Heart right ventricle (tissue), 16 donors: Measurements from ENCODE around the gene COL23A1. TPM values are rescaled to one million over a fixed set of nuclear protein-coding genes. Genes with fewer than 3 reads are reported as not detected.

Source experiments
- ATAC-seq, 8 donors: fragments of 200-7000 bp; cut with Tn5 transposase; one replicate each; pipeline ENCODE4 v1.9.1; 2020; ENCODE audit warnings: mild to moderate bottlenecking in 8 of 8, moderate library complexity in 8 of 8, moderate number of reproducible peaks in 1 of 8
- DNase-seq, 2 donors: peaks; one replicate each; pipeline ENCODE4 v3.0.0-alpha.2; 2020
- H3K27ac ChIP-seq, 10 donors: fragments of 200-600 bp; sonication (generic) in 2 of 10; one replicate each; pipeline versions ENCODE4 v1.5.0 to v1.8.0; 2020 to 2022; ENCODE audit warnings: mild to moderate bottlenecking in 3 of 10
- H3K27me3 ChIP-seq, 7 donors: fragments of 200-600 bp; one replicate each; pipeline ENCODE4 v1.8.0; 2021 to 2022; ENCODE audit warnings: mild to moderate bottlenecking in 2 of 7
- H3K36me3 ChIP-seq, 9 donors: fragments of 200-600 bp; sonication (generic) in 1 of 9; one replicate each; pipeline versions ENCODE4 v1.5.0 to v1.8.0; 2020 to 2022; ENCODE audit warnings: mild to moderate bottlenecking in 2 of 9
- H3K4me1 ChIP-seq, 9 donors: fragments of 200-600 bp; sonication (generic) in 1 of 9; one replicate each; pipeline versions ENCODE4 v1.5.0 to v1.8.0; 2020 to 2022; ENCODE audit warnings: mild to moderate bottlenecking in 4 of 9
- H3K4me3 ChIP-seq, 10 donors: fragments of 200-600 bp; sonication (generic) in 2 of 10; one replicate each; pipeline versions ENCODE4 v1.5.0 to v1.8.0; 2020 to 2022; ENCODE audit warnings: mild to moderate bottlenecking in 7 of 10, moderate library complexity in 2 of 10
- H3K9me3 ChIP-seq, 11 donors: fragments of 200-600 bp in 10 of 11; sonication (generic) in 2 of 11; one replicate each; pipeline versions ENCODE4 v1.5.0 to v1.8.0; 2013 to 2022; ENCODE audit warnings: mild to moderate bottlenecking in 2 of 11, control low read depth in 1 of 11, moderate library complexity in 1 of 11
- WGBS, 2 donors: extraction: QIAGEN DNeasy Blood & Tissue Kit; methylation state at CpG; one replicate each; pipeline ENCODE4 v1.1.7; 2013; ENCODE audit warnings: inconsistent platforms in 1 of 2; 5-methylcytosine and 5-hydroxymethylcytosine counted together
- intact Hi-C, 10 donors: fragments of 100-400 bp; cut with DNase I; formaldehyde crosslinking; loops; one replicate each; pipeline versions ENCODE4 v1.11.1 to v1.14.2; 2022
- polyA plus RNA-seq, 2 donors: library from polyadenylated mRNA; stranded (reverse); fragments of 200-250 nt; gene quantifications; one replicate each; pipeline ENCODE4 v1.2.3, GENCODE V29; 2013
- total RNA-seq, 10 donors: library from RNA; stranded (reverse); fragmentation: NEBNext Ultra II Directional in 3 of 10; extraction: Animal tissue kit (Norgen Biotek cat#: 25700) in 3 of 10; gene quantifications; one replicate each; pipeline versions ENCODE4 v1.2.1 to v1.2.4, GENCODE V29; 2021 to 2023
- TF ChIP-seq, protein P1 (sequence below), 9 donors: fragments of 200-600 bp; sonication (generic) in 2 of 9; IDR thresholded peaks; one replicate each; pipeline versions ENCODE4 v1.5.0 to v1.8.0; 2021 to 2022; ENCODE audit warnings: antibody characterized with exemption in 9 of 9, mild to moderate bottlenecking in 5 of 9, moderate library complexity in 1 of 9
- donor health status: Arrhythmogenic right ventricular cardiomyopathy.
- donor health status: ischemic (EF 13 %, LVEDD 7.1; RV severe dilation, severe dysfunction).
- donor health status: healthy with polysubstance abuse.
- donor health status: DM: no; HTN: yes; CAD: no.
- donor health status: DM: no; HTN: no; CAD: no.
- donor health status: ischemic (EF 25% LVEDD 6.9; RV normal size, moderate dysfunction).
- donor health status: ischemic (EF 25% LVEDD 5.7; RV mildly dilated, moderate dysfunction).
- donor health status: healthy.
- donor health status: DM: yes; HTN: yes; CAD: no.
- donor health status: Ischemic cardiomyopathy.
- donor health status: ischemic (EF 35%, LVEDD 5.7; RV mildly dilated, moderate dysfunction).
- donor health status: nonischemic (EF 11% LVEDD 7.7; RV severe dilation, severe dysfunction).
- donor health status: DM: yes; HTN: yes; CAD: no.
- donor health status: PGD.
- donor health status: ischemic (EF 29% LVEDD 5.4; RV normal size, mild dysfunction).
- donor health status: nonischemic (EF 23%, LVEDD 6.1; RV moderate dilation, normal function).

COL23A1 gene
- total and polyA plus RNA-seq, 12 donors = 8.9 to 29.0 (median 16.2) TPM

DNA sequence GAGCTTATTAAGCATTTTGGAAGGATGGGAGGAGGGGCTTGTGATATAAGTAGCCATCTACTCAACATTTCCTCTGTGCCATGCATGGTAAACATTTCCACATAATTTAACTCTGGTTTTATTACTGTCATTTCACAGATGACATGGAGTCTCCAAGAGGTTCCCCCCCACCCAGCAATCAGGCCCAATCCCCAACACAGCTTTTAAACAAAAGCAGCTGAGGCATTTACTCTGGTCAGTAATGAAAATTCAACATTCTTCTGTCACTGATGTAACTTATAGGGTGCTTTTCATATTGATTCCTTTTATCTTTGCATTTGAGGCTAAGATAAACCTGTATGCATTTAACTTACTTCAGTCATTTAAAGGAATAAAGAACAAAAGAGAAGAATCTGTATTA is 128.1 kb downstream of the COL23A1 start:
- H3K9me3 ChIP-seq = no peaks in the 10 kb centered on the region
- intact Hi-C loops = loop anchor here in 6 of 10 donors (5.0 to 10.0 kb wide), 6 partner anchors 73 to 177 kb away; no protein-coding TSS in a partner anchor
- H3K36me3 ChIP-seq = no peaks in the 10 kb centered on the region
- no peaks in the 10 kb centered on the region for H3K27me3 ChIP-seq
- H3K4me1 ChIP-seq = peaks cover 0 to 20% (median 11%) of the 10 kb centered on the region in 9 donors
- H3K27ac ChIP-seq = peak overlapping the region in 6 of 10 donors; percentile 60 to 82 (median 74)
- TF ChIP-seq, protein P1, sequence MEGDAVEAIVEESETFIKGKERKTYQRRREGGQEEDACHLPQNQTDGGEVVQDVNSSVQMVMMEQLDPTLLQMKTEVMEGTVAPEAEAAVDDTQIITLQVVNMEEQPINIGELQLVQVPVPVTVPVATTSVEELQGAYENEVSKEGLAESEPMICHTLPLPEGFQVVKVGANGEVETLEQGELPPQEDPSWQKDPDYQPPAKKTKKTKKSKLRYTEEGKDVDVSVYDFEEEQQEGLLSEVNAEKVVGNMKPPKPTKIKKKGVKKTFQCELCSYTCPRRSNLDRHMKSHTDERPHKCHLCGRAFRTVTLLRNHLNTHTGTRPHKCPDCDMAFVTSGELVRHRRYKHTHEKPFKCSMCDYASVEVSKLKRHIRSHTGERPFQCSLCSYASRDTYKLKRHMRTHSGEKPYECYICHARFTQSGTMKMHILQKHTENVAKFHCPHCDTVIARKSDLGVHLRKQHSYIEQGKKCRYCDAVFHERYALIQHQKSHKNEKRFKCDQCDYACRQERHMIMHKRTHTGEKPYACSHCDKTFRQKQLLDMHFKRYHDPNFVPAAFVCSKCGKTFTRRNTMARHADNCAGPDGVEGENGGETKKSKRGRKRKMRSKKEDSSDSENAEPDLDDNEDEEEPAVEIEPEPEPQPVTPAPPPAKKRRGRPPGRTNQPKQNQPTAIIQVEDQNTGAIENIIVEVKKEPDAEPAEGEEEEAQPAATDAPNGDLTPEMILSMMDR (IDR thresholded peaks at IDR 0.05) = no peak
- no peak for DNase-seq
- no peak overlapping the region for H3K4me3 ChIP-seq
- no peak for ATAC-seq

DNA sequence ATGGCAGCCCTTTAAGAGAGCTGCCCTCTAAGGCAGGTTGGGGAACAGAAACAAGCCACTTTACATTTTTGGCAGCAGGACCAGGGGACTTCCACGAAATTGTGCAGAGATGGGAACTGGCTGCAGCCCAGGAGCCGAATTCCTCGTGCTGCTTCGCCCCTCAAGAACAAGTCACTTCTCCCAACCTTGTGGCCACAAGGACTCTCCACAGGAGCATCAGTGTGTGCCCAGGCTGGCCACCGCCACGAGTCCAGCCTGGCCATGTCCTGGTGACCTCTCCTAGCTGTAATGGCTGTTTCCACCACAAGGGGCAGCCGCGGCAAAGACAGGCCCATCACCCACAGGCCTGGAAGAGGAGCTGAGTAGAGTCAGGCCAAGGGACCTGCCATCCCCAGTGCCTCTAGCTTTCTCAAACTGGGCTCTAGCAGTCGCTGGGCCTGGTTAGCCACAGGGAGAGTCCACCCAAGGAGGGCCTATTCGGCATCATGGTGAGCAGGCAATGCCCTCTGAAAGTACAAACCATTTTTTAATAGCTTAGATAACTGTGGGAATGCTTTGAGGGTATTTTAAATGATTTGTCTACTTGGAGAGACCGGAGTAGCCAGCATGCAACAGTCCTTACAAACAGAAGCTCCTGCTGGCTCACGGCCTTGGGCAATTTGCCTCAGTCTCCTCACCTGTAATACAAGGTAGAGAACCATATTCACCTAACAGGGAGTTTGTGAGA is 129.0 kb downstream of the COL23A1 start:
- TF ChIP-seq, protein P1 (IDR thresholded peaks at IDR 0.05) = peak; percentile 81 to 92 (median 88)
- intact Hi-C loops = loop anchor here in 9 of 10 donors (2.0 to 10.0 kb wide), 9 partner anchors 32 to 176 kb away; no protein-coding TSS in a partner anchor
- Histone ChIP-seq H3K4me3 (peak overlapping the region in 1 of 10 donors; percentile 25), H3K27me3 (no peaks in the 10 kb centered on the region), H3K36me3 (no peaks in the 10 kb centered on the region), H3K4me1 (peaks cover 0 to 16% (median 11%) of the 10 kb centered on the region in 9 donors), H3K27ac (peak overlapping the region; percentile 53 to 82 (median 71)), H3K9me3 (no peaks in the 10 kb centered on the region)
- ATAC-seq = peak; percentile 92 to 98 (median 96)
- peak; percentile 80 to 88 for DNase-seq
- WGBS, 2 donors = 18 to 28% methylated on average over 12 of the region's 12 CpGs

DNA sequence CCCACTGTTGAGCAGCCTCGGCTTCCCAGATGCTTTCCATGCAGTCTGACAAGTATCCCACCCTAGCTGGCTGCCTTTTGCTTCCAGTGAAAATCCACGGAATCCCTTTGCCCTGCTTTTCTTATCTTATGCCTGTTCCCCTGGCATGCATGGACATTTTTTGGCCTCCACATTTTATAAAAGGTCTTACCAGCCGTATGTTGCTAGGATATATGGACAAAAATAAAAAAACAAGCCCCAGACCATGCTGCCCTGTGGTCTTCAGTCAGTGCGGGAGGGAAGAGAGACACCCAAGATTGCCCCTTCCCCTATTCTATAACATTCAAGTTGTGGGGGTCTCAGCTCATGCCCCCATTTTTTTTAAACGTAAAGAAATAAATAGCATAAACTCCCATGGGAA is 129.6 kb downstream of the COL23A1 start:
- H3K36me3 ChIP-seq = no peaks in the 10 kb centered on the region
- peak overlapping the region; percentile 53 to 82 (median 71) for H3K27ac ChIP-seq
- ATAC-seq (peak in 6 of 8 donors; percentile 13 to 58 (median 34)), DNase-seq (no peak)
- H3K9me3 ChIP-seq = no peaks in the 10 kb centered on the region
- TF ChIP-seq, protein P1 (IDR thresholded peaks at IDR 0.05) = no peak
- WGBS, 2 donors = 28 to 40% methylated on average over 5 of the region's 5 CpGs
- H3K4me3 ChIP-seq = peak overlapping the region in 3 of 10 donors; percentile 8 to 25 (median 13)
- no peaks in the 10 kb centered on the region for H3K27me3 ChIP-seq
- intact Hi-C loops = loop anchor here in 9 of 10 donors (2.0 to 10.0 kb wide), 9 partner anchors 32 to 176 kb away; no protein-coding TSS in a partner anchor
- H3K4me1 ChIP-seq = peaks cover 0 to 16% (median 11%) of the 10 kb centered on the region in 9 donors

DNA sequence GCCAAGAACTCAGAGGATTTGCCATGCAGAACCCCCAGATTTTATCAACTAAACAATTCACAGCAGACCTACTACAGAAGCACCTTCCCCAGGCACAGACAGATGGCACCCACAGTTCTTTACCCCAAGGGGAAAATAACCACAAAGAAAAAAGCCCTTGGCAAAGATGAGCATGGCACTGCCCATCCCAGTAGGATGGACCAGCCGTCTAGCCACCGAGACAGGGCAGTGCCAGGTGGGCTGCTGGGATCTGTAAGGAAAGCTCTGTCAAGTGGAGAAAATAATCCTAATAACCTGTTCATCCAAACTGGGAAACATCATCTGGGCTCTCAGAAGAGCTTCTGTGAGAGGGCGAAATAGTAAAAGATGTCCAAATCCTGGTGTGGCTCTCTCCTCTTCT is 130.0 kb downstream of the COL23A1 start:
- Histone ChIP-seq H3K36me3 (no peaks in the 10 kb centered on the region), H3K27ac (peak overlapping the region; percentile 53 to 82 (median 71)), H3K4me3 (peak overlapping the region in 3 of 10 donors; percentile 8 to 25 (median 13)), H3K4me1 (peaks cover 0 to 16% (median 11%) of the 10 kb centered on the region in 9 donors), H3K9me3 (no peaks in the 10 kb centered on the region), H3K27me3 (no peaks in the 10 kb centered on the region)
- intact Hi-C loops = loop anchor here in 9 of 10 donors (2.0 to 10.0 kb wide), 9 partner anchors 31 to 175 kb away; no protein-coding TSS in a partner anchor
- DNase-seq (no peak), ATAC-seq (peak in 4 of 8 donors; percentile 16 to 32 (median 24))
- TF ChIP-seq, protein P1 (IDR thresholded peaks at IDR 0.05) = no peak
- 57 to 81% methylated on average over 3 of the region's 3 CpGs for WGBS, 2 donors
